VCaP (cell line): ENCODE data around the gene STK10.

Source experiments
- H3K27ac ChIP-seq: fragments of 450-650 bp; 2 replicates; pipeline ENCODE4 v1.5.1; 2017
- CTCF ChIP-seq: fragments of 450-650 bp; conservative IDR thresholded peaks from 2 replicates; pipeline ENCODE4 v1.5.1; 2017; ENCODE audit warnings: mild to moderate bottlenecking, moderate library complexity

STK10 gene

GRCh38 chr5:172008689-172009141, 179.3 kb downstream of the STK10 start:
- TF ChIP-seq CTCF: no peak
- H3K27ac ChIP-seq: peak overlapping the region; percentile 99

- peak overlapping the region; percentile 99 for H3K27ac ChIP-seq
- TF ChIP-seq CTCF: no peak
These were observed 179.9 kb downstream of the STK10 start for GRCh38 chr5:172008111-172008455.

GRCh38 chr5:172007175-172008110, 180.6 kb downstream of the STK10 start:
- peak overlapping the region; percentile 99 for H3K27ac ChIP-seq
- TF ChIP-seq CTCF: no peak

GRCh38 chr5:172006321-172007174, 181.5 kb downstream of the STK10 start, which contains the start of gene FBXW11:
Gene FBXW11, minus strand, starts transcription at chr5:172006638. Its CDS starts 136 bp downstream, at chr5:172006502.
- peak within 1 kb of the TSS; percentile 99 for H3K27ac ChIP-seq
- no peak for TF ChIP-seq CTCF

GRCh38 chr5:172005708-172006320, 182.2 kb downstream of the STK10 start:
- no peak for TF ChIP-seq CTCF
- H3K27ac ChIP-seq: peak overlapping the region; percentile 99

GRCh38 chr5:172004824-172005237, 183.2 kb downstream of the STK10 start:
- TF ChIP-seq CTCF: no peak

More at GRCh38 chr5:172004824-172005237, 183.2 kb downstream of the STK10 start:
- peak overlapping the region; percentile 99 for H3K27ac ChIP-seq
